NT2/D1 (cell line): ENCODE data around the gene AGAP9.
"Not testable (repeated sequence)": the region's sequence is repeated elsewhere in the genome, so short reads cannot be mapped to it uniquely, and the experiment has no call there.

Experiments
- SUZ12 ChIP-seq: IDR thresholded peaks from 2 replicates; pipeline ENCODE4 v1.6.1; 2011; ENCODE audit not compliant: insufficient read length, insufficient read depth; ENCODE audit errors: extremely low read depth
- ZNF274 ChIP-seq: IDR thresholded peaks from 2 replicates; pipeline ENCODE4 v1.6.1; 2011; ENCODE audit warnings: mild to moderate bottlenecking, low read depth, low read length

DNA sequence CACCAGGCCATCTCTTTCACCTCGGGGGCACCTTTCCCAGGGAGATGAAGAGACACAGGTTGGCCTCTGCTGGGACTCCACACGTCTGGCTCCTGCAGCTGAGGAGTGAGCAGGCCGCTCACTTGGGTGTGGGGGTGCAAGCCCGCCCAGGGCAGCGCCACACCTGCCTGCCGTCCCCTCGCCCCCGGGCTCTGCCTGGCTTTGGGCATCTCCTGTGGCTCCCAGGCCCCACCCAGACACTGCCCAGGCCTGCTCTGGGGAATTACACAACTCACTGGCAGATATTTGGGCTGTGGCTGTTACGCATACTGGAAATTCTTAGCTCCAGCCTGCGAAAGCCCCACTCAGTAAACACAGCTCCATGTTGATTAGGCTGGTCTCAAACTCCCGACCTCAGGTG is 39.5 kb downstream of the AGAP9 start, which contains the start of gene ANXA8:
- not testable (repeated sequence) for TF ChIP-seq ZNF274, SUZ12
